Liver (tissue), 3 donors: ENCODE data around the gene NLK.

Experiments
- ATF3 ChIP-seq: IDR thresholded peaks from 2 replicates; pipeline ENCODE4 v1.6.1; 2016; ENCODE audit warnings: antibody characterized with exemption
- CTCF ChIP-seq: fragments of 150-350 bp; IDR thresholded peaks from 2 replicates; pipeline ENCODE4 v1.5.1; 2017; ENCODE audit warnings: improper control_type of control experiment, low read depth, low read length; ENCODE audit not compliant: missing input control
- FOXA1 ChIP-seq: IDR thresholded peaks from 2 replicates; pipeline ENCODE4 v1.6.1; 2016; ENCODE audit warnings: antibody characterized with exemption
- GABPA ChIP-seq, 2 donors: IDR thresholded peaks in 1 of 2; conservative IDR thresholded peaks in 1 of 2; 2 replicates each; pipeline ENCODE4 v1.6.1; 2016; ENCODE audit warnings: antibody characterized with exemption in 2 of 2, mild to moderate bottlenecking in 1 of 2, moderate library complexity in 1 of 2
- HNF4G ChIP-seq: IDR thresholded peaks from 2 replicates; pipeline ENCODE4 v1.6.1; 2016; ENCODE audit warnings: antibody characterized with exemption
- NR2F2 ChIP-seq: IDR thresholded peaks from 2 replicates; pipeline ENCODE4 v1.6.1; 2016; ENCODE audit warnings: antibody characterized with exemption
- RAD21 ChIP-seq, 2 donors: IDR thresholded peaks; 2 replicates each; pipeline ENCODE4 v1.6.1; 2016; ENCODE audit warnings: antibody characterized with exemption in 2 of 2, mild to moderate bottlenecking in 2 of 2
- REST ChIP-seq: IDR thresholded peaks from 2 replicates; pipeline ENCODE4 v1.6.1; 2016; ENCODE audit warnings: antibody characterized with exemption, mild to moderate bottlenecking
- RXRA ChIP-seq, 2 donors: IDR thresholded peaks; 2 replicates each; pipeline ENCODE4 v1.6.1; 2017 to 2018; ENCODE audit warnings: antibody characterized with exemption in 2 of 2, mild to moderate bottlenecking in 1 of 2
- TAF1 ChIP-seq: conservative IDR thresholded peaks from 2 replicates; pipeline ENCODE4 v1.6.1; 2016; ENCODE audit warnings: antibody characterized with exemption, mild to moderate bottlenecking
- ZBTB33 ChIP-seq: IDR thresholded peaks from 2 replicates; pipeline ENCODE4 v1.6.1; 2016; ENCODE audit warnings: antibody characterized with exemption
- donor health status: healthy.
- donor health status: healthy.

- TF ChIP-seq CTCF: no peak
- TF ChIP-seq NR2F2: no peak
- no peak for TF ChIP-seq RAD21 (IDR thresholded peaks at IDR 0.05)
- no peak for TF ChIP-seq REST
- no peak for TF ChIP-seq FOXA1
- no peak for TF ChIP-seq TAF1
- TF ChIP-seq ATF3: no peak
- TF ChIP-seq ZBTB33: no peak
- TF ChIP-seq GABPA (IDR thresholded peaks at IDR 0.05 in 1 of 2, conservative IDR thresholded peaks at IDR 0.05 in 1 of 2): no peak
- TF ChIP-seq RXRA (IDR thresholded peaks at IDR 0.05): no peak
- TF ChIP-seq HNF4G: no peak
Observed at GRCh38 chr17:28110184-28110583, 67.7 kb downstream of the NLK start.
